ENCODE measurements around the gene CCDC187.

CCDC187 gene

DNA sequence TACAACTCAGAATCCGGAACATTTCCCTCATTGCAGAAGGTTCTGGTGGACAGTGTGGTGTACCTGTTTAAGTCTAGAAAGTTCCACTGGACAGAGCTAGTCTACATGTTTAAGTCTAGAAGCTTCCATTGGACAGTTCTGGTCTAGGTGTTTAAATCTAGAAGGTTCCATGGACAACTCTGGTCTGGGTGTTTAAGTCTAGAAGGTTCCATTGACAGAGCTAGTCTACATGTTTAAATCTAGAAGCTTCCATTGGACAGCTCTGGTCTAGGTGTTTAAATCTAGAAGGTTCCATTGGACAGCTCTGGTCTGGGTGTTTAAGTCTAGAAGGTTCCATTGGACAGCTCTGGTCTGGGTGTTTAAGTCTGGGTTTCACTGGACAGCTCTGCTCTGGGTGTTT lies 25.0 kb downstream of the CCDC187 start:
- TF ChIP-seq, protein P1, sequence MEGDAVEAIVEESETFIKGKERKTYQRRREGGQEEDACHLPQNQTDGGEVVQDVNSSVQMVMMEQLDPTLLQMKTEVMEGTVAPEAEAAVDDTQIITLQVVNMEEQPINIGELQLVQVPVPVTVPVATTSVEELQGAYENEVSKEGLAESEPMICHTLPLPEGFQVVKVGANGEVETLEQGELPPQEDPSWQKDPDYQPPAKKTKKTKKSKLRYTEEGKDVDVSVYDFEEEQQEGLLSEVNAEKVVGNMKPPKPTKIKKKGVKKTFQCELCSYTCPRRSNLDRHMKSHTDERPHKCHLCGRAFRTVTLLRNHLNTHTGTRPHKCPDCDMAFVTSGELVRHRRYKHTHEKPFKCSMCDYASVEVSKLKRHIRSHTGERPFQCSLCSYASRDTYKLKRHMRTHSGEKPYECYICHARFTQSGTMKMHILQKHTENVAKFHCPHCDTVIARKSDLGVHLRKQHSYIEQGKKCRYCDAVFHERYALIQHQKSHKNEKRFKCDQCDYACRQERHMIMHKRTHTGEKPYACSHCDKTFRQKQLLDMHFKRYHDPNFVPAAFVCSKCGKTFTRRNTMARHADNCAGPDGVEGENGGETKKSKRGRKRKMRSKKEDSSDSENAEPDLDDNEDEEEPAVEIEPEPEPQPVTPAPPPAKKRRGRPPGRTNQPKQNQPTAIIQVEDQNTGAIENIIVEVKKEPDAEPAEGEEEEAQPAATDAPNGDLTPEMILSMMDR (conservative IDR thresholded peaks at IDR 0.05): no peak

DNA sequence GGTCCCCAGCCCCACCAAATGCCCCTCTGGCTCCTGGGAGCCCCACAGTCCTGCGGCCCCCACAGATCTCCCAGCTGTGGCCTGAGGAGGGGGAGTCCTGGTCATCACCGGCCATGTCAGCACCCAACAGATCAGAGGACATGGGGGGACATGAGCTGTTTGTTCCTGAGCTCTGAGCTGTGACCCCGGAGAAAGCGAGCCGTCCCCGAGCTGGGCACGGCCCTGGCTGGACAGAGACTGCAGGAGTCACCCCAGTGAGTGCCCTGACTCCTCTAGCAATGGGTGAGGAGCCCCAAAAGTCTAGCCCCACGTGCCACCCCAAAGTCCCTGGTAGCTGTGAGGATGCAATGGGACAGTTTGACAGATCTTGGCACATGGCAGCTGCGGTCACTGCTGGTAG lies 25.7 kb downstream of the CCDC187 start:
- TF ChIP-seq, protein P1 (conservative IDR thresholded peaks at IDR 0.05): no peak
- H3K27ac ChIP-seq: no peak overlapping the region

More for the DNA sequence above, 25.0 kb downstream of the CCDC187 start:
- no peak overlapping the region for H3K27ac ChIP-seq

DNA sequence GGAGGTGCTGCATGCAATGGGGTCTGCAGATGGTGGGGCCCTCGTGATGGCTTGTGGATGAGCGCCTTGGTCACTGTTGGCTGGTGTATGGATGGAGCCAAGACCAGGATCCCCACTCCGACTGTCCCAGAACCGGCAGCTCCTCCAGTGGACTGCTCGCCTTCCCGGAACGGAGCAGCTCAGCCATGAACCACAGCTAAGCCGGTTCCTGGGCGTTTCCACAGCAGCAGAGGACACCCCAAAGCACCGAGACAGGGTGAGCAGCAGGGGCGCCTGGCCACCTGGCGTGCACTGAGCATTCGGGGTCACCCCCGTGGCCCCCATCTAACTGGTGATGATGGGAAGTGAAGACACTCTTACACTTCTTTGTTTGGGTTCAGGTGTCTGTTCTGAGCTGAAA lies 26.1 kb downstream of the CCDC187 start:
- no peak overlapping the region for H3K27ac ChIP-seq
- TF ChIP-seq, protein P1 (conservative IDR thresholded peaks at IDR 0.05): no peak

DNA sequence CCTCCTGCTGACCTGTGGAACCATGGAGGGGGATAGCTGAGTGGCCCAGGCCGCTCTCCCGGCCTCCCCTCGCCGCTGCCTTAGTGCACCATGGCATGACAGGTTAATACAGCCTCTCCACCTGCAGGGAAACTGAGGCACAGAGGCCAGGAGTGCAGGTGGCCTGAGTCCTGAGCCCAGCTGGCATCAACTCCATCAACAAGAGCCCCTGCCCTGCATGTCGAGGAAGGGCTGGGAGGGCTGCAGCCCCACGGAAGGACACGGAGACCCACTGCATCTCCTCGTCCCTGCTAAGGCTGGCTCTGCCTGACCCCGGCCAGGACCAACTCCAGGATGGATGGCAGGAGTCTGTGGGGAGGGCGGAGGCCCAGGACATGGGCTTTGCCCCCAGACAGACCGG lies 27.2 kb downstream of the CCDC187 start:
- TF ChIP-seq, protein P1 (conservative IDR thresholded peaks at IDR 0.05): no peak
- H3K27ac ChIP-seq: no peak overlapping the region

DNA sequence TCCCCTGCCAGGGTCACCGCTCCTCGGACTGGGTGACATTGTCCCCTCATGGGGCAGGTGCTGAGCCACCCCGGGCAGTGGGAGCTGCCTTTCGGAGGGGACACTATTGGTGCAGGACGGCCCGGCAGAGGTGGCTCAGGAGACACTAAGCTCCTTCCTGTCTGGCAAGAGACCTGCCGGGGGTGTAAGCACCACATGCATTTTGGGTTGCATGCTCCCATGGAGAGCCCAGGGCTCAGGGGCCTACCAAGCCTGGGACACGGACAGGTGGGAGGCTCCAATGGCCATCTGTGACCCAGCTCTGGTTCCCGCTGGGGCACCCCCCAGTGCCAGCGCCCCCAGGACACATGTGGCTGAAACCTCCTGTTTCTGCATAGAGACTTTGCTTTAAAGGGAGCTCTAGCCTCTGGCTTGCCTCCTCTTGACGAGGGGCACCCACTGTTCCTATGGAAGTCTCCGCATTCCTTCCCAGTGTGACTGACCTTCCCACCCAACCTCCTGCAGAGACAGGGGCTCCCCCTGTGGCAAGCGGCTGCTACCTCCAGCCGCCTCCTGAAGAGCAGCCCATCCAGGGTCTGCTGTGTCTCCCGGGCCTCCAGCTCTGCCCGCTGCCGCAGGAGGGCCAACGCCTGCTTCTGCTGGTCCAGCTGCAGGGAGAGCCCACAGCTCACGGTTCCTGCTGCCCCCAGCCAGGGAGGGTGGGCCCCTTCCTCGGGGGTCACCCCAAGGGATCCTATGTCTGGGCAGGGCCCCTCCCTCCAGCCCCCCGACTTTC lies 28.1 kb downstream of the CCDC187 start:
- no peak overlapping the region for H3K27ac ChIP-seq
- TF ChIP-seq, protein P1 (conservative IDR thresholded peaks at IDR 0.05): no peak

DNA sequence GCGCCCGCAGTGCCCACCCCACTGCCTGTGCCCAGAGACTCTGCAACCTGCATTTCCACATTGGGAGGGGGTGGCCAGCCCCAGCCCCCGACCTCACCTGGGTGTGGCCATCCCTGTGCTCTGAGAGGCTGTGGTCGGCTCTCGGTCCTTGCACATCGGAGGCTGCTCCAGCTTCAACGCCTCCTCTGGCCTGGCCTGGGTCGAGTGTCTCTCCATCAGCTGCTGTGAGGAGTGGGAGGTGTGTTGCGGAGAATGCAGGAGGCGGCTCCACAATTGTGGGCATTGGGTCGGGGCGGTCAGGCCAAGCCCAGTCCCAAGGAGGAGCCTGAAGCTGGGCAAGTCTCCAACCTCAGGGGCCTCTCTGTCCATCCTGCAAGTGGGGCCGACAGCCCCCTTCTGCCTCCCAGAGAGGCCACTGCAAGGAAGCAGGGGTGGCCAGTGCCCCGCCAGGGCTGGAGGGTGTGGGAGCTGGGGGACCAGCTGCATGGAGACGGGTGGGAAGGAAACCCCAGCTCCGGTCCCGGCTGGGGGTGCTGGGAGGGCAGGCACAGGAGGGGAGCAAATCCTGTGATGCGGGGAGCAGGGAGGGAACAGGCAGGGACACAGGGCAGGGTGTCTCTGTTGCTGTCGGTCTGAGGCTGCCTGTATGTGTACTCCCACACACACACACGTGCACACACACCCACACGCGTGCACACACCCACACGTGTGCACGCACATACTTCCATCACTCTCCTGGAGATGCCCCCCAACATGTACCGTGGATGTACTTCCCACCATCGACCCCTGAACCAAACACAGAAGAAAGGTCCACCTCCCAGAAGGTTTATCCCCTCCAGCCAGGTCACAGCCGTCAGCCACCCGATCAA lies 28.9 kb downstream of the CCDC187 start:
- TF ChIP-seq, protein P1 (conservative IDR thresholded peaks at IDR 0.05): no peak

More for the DNA sequence above, 28.9 kb downstream of the CCDC187 start:
- no peak overlapping the region for H3K27ac ChIP-seq
